ENCODE measurements around the gene PRDM2. TPM values are rescaled to one million over a fixed set of nuclear protein-coding genes. Genes with fewer than 3 reads are reported as not detected.

Gene PRDM2
- total RNA-seq, 1 donor from 2014 or later, result 46.7 TPM

DNA sequence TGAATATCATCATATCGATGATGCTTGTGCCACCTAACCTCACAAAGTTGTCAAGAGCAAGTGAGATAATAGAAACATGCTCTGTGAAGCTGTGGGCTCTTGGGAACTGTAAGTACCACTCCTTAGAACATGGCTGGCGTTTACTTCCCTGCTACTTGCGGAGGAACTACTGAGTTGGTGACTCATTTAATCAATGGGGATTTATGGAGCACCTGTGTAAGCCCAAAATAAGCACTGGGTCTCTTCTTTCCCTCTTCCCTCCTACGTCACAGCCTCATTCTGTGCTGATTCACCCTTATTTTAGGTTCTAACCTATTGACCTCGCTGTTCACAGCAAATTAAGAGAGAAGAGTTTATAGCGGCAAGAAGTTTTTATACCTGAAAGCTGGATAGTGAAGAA is 52.9 kb downstream of the PRDM2 start:
- ATAC-seq, result no peak
- intact Hi-C loops (cut with DNase I), result no loop called here

DNA sequence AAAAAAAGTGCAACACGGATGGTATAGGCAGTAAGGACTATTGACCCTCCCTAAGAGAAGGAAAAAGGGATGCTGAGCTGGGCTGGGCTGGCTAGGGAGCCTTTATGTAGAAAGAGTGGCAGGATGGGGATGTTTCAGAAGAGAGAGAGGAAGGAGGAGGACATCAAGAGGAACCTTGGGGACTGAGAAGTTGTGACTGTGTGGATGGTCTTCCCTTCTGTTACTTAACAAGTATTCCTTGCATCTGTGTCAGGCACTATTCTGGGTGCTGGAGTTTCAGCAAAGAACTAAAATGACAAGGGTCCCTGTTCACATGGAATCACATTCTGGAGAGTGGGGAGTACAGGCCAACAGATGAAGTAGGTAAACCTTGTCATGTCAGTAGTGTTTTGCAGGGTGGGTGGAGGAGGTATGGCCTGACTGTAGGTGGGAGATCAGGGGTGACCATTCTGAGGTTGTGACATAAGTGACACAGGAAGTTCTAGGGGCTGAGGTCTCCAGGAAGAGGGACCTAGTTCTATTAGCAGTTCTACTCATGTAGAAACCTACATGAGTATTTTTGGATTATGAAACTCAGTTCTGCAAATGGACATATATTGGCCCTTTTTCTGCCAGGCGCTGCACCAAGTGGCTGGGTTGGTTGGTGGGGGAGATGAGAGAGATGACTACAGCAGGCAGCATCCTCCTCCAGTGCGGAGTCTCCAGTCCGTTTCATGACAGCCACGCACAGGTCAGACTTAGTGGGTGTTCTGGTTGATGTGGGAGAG is 53.8 kb downstream of the PRDM2 start:
- Histone ChIP-seq H3K9me3 (no peaks in the 10 kb centered on the region), H3K27me3 (no peaks in the 10 kb centered on the region), H3K4me3 (no peak overlapping the region), H3K27ac (no peak overlapping the region), H3K4me1 (peaks cover 49% of the 10 kb centered on the region), H3K36me3 (no peaks in the 10 kb centered on the region)
- intact Hi-C loops (cut with DNase I), result no loop called here
- DNase-seq (no peak), ATAC-seq (no peak)
- TF ChIP-seq, protein P1, sequence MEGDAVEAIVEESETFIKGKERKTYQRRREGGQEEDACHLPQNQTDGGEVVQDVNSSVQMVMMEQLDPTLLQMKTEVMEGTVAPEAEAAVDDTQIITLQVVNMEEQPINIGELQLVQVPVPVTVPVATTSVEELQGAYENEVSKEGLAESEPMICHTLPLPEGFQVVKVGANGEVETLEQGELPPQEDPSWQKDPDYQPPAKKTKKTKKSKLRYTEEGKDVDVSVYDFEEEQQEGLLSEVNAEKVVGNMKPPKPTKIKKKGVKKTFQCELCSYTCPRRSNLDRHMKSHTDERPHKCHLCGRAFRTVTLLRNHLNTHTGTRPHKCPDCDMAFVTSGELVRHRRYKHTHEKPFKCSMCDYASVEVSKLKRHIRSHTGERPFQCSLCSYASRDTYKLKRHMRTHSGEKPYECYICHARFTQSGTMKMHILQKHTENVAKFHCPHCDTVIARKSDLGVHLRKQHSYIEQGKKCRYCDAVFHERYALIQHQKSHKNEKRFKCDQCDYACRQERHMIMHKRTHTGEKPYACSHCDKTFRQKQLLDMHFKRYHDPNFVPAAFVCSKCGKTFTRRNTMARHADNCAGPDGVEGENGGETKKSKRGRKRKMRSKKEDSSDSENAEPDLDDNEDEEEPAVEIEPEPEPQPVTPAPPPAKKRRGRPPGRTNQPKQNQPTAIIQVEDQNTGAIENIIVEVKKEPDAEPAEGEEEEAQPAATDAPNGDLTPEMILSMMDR (IDR thresholded peaks at IDR 0.05), result no peak

More for the DNA sequence above, 52.9 kb downstream of the PRDM2 start:
- Histone ChIP-seq H3K36me3 (no peaks in the 10 kb centered on the region), H3K27me3 (no peaks in the 10 kb centered on the region), H3K4me3 (no peak overlapping the region), H3K4me1 (peaks cover 46% of the 10 kb centered on the region), H3K27ac (no peak overlapping the region), H3K9me3 (no peaks in the 10 kb centered on the region)
- no peak for DNase-seq
- TF ChIP-seq, protein P1 (IDR thresholded peaks at IDR 0.05), result no peak

DNA sequence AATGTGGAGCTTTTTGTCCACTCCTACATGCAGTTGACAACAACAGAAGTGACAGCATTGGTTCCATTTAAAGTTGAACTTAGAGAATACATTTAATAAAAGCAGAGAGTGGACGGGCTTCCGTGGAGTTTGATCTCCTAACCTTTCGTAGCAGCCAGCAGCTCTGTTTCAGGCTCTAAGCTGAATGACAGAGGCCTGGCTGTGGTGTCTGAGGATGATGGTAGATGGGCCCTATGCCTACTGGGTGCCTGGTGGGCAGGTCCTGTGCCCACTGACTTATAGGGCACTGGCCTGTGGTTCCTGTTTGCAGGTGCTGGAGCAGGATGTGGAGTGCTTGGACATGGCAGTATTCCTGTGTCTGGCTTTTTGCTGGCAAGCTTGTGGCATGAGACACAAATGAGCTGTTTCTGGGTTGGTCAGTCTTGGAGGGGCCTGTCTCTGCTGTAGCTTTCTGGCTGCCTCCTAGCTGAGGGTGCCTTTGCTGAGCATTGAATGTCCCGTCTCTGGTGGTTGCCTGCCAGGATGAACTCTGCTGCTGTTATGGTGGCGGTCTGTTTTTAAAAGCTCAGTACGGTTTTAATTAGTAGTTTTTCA is 54.6 kb downstream of the PRDM2 start:
- ATAC-seq (no peak), DNase-seq (no peak)
- H3K4me1 ChIP-seq, result peaks cover 57% of the 10 kb centered on the region
- no peaks in the 10 kb centered on the region for H3K9me3 ChIP-seq
- H3K27ac ChIP-seq, result no peak overlapping the region
- no peaks in the 10 kb centered on the region for H3K27me3 ChIP-seq
- H3K4me3 ChIP-seq, result no peak overlapping the region
- TF ChIP-seq, protein P1 (IDR thresholded peaks at IDR 0.05), result no peak
- no peaks in the 10 kb centered on the region for H3K36me3 ChIP-seq
- intact Hi-C loops (cut with DNase I), result no loop called here

DNA sequence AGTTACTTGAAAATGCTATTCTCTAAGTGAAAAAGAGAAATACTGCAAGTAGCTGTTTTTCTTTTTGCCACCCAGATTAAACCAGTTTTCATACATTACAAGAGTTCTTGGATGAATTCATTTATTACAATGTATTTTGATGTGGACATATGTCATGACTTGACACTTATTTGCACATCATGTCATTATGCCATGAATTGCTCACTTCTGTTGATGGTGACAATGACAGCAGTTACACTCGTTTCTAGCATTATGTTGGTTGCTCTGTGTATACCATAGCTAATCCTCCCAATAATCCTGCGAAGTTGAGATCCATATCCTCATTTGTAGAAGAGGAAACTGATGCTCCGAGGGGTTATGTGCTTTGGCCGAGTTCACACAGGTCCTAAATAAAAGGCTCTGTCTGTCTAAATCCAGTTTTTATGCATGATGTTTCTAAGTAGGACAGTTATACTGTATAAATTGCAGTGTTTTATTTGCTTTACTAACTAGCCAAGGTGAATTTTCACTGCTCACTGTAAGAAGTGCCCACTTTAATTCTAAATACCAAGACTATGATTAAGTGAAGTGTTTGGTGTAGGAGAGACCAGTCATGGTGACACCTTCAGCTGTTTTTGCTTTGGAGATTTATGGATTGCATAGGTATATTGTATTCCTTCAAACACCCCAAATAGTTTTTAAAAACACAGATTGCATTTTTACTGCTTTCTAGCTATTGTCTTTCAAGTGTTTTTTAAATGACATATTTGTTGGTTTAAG is 56.7 kb downstream of the PRDM2 start:
- TF ChIP-seq, protein P1 (IDR thresholded peaks at IDR 0.05), result no peak
- DNase-seq (no peak), ATAC-seq (no peak)
- Histone ChIP-seq H3K36me3 (no peaks in the 10 kb centered on the region), H3K4me3 (no peak overlapping the region), H3K27me3 (no peaks in the 10 kb centered on the region), H3K4me1 (peaks cover 53% of the 10 kb centered on the region), H3K27ac (no peak overlapping the region), H3K9me3 (no peaks in the 10 kb centered on the region)
- intact Hi-C loops (cut with DNase I), result no loop called here

DNA sequence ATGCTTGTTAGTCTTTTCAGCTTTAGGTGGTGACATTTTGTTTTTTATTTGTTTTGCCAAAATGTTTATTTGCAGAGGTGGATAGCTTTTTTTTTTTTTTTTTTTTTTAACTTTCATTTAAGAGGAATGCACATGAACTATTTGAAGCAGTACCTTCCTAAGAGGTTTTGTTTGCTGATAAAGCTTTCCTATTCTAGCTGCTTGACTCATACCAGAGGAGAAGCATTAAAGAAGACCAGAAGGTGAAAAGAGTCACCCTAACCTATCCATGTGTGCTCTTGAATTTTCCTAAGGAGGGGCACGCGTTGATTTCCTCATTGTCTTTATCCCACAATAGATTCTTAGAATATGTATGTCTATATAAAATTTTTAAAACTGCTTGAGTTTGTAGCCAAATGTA is 57.7 kb downstream of the PRDM2 start:
- no peaks in the 10 kb centered on the region for H3K36me3 ChIP-seq
- ATAC-seq (no peak), DNase-seq (no peak)
- H3K9me3 ChIP-seq, result no peaks in the 10 kb centered on the region
- H3K27me3 ChIP-seq, result no peaks in the 10 kb centered on the region
- intact Hi-C loops (cut with DNase I), result no loop called here
- no peak overlapping the region for H3K27ac ChIP-seq
- H3K4me3 ChIP-seq, result no peak overlapping the region
- TF ChIP-seq, protein P1 (IDR thresholded peaks at IDR 0.05), result no peak
- peaks cover 51% of the 10 kb centered on the region for H3K4me1 ChIP-seq

Data from upper lobe of right lung (tissue), 1 donor.